Left forelimb (tissue), 1 donor: ENCODE results near the gene SPNS3.

Experiments
- DNase-seq: peaks from one replicate; pipeline ENCODE4 v3.0.0-alpha.2; 2018; ENCODE audit warnings: low spot score

Gene SPNS3

GRCh38 chr17:4426499-4427208 lies 7.1 kb upstream of the SPNS3 start:
- no peak for DNase-seq

GRCh38 chr17:4427505-4427904 lies 6.2 kb upstream of the SPNS3 start:
- no peak for DNase-seq

- no peak for DNase-seq
These were observed 2.6 kb downstream of the SPNS3 start for GRCh38 chr17:4436381-4436780.

- DNase-seq: no peak
These were observed 3.1 kb downstream of the SPNS3 start for GRCh38 chr17:4436846-4437245.

- no peak for DNase-seq
These were observed 4.6 kb downstream of the SPNS3 start for GRCh38 chr17:4438162-4438944.

- DNase-seq: no peak
These were observed 6.3 kb downstream of the SPNS3 start for GRCh38 chr17:4440021-4440420.

- DNase-seq: no peak
These were observed 7.2 kb downstream of the SPNS3 start for GRCh38 chr17:4440690-4441686.

GRCh38 chr17:4442582-4442981 lies 8.8 kb downstream of the SPNS3 start:
- no peak for DNase-seq

GRCh38 chr17:4443476-4443875 lies 9.7 kb downstream of the SPNS3 start:
- DNase-seq: no peak

- DNase-seq: no peak
These were observed 11.2 kb downstream of the SPNS3 start for GRCh38 chr17:4444782-4445473.

GRCh38 chr17:4445731-4446130 lies 12.0 kb downstream of the SPNS3 start:
- no peak for DNase-seq

- no peak for DNase-seq
These were observed 12.8 kb downstream of the SPNS3 start for GRCh38 chr17:4446326-4447071.

- no peak for DNase-seq
These were observed 14.6 kb downstream of the SPNS3 start for GRCh38 chr17:4448197-4448980.

GRCh38 chr17:4449736-4450135 lies 16.0 kb downstream of the SPNS3 start:
- no peak for DNase-seq

- no peak for DNase-seq
These were observed 17.1 kb downstream of the SPNS3 start for GRCh38 chr17:4450710-4451316.

- no peak for DNase-seq
These were observed 20.3 kb downstream of the SPNS3 start for GRCh38 chr17:4453812-4454591.

GRCh38 chr17:4460661-4461060 lies 26.9 kb downstream of the SPNS3 start:
- no peak for DNase-seq

GRCh38 chr17:4463818-4464476 lies 30.2 kb downstream of the SPNS3 start:
- DNase-seq: no peak
